SK-N-MC (cell line): ENCODE data around the gene THADA.

Experiments
- EZH2 ChIP-seq: fragments of 200-600 bp; sonication (generic); IDR thresholded peaks from one replicate; pipeline ENCODE4 v1.6.1; 2017; ENCODE audit warnings: antibody characterized with exemption
- FOXP2 ChIP-seq: optimal IDR thresholded peaks from 2 replicates; pipeline ENCODE3; 2011; ENCODE audit warnings: mild to moderate bottlenecking, moderate library complexity; ENCODE audit not compliant: insufficient read depth; ENCODE audit errors: extremely low read length, control extremely low read depth
- POLR2AphosphoS5 ChIP-seq: IDR thresholded peaks from 2 replicates; pipeline ENCODE4 v1.6.1; 2012; ENCODE audit warnings: mild to moderate bottlenecking, low read depth, low read length, borderline replicate concordance

GRCh38 chr2:43201016-43201415, 394.8 kb downstream of the THADA start:
- TF ChIP-seq POLR2AphosphoS5 (no peak), EZH2 (no peak), FOXP2 (no peak)
